Lower leg skin (tissue), 4 donors: Measurements from ENCODE around the gene HOXD13. TPM values are rescaled to one million over a fixed set of nuclear protein-coding genes. Genes with fewer than 3 reads are reported as not detected.

Source experiments
- DNase-seq, 2 donors: peaks; one replicate each; pipeline ENCODE4 v3.0.0-alpha.2; 2019; ENCODE audit warnings: low spot score in 2 of 2
- H3K4me3 ChIP-seq: fragments of 200-600 bp; sonication (generic); 2 replicates; pipeline ENCODE4 v1.5.1; 2017; ENCODE audit warnings: mild to moderate bottlenecking, low read depth; ENCODE audit not compliant: poor library complexity, severe bottlenecking
- POLR2A ChIP-seq, 2 donors: fragments of 450-650 bp; IDR thresholded peaks; one replicate each; pipeline ENCODE4 v1.6.1; 2016 to 2017; ENCODE audit warnings: antibody characterized with exemption in 2 of 2, mild to moderate bottlenecking in 1 of 2, moderate library complexity in 1 of 2
- WGBS, 2 donors: methylation state at CpG; one replicate each; pipeline ENCODE4 v1.1.5; 2018; 5-methylcytosine and 5-hydroxymethylcytosine counted together
- intact Hi-C: fragments of 100-400 bp; cut with DNase I; formaldehyde crosslinking; loops from one replicate; pipeline ENCODE4 v1.15.0; 2023; ENCODE audit warnings: low total_unique reads
- total RNA-seq, 4 donors: library from RNA; depleted of rRNA; stranded (reverse); fragments of >200 nt; gene quantifications; one replicate each; pipeline ENCODE4 v1.1.0, GENCODE V29; 2016
- TF ChIP-seq, protein P1 (sequence below), 3 donors: fragments of 450-650 bp; IDR thresholded peaks; one replicate each; pipeline ENCODE4 v1.5.1; 2016; ENCODE audit warnings: antibody characterized with exemption in 3 of 3, mild to moderate bottlenecking in 3 of 3, moderate library complexity in 2 of 3

HOXD13 gene
- total RNA-seq, 4 donors from 2014 or later, result 0.10 TPM; not detected in 3

DNA sequence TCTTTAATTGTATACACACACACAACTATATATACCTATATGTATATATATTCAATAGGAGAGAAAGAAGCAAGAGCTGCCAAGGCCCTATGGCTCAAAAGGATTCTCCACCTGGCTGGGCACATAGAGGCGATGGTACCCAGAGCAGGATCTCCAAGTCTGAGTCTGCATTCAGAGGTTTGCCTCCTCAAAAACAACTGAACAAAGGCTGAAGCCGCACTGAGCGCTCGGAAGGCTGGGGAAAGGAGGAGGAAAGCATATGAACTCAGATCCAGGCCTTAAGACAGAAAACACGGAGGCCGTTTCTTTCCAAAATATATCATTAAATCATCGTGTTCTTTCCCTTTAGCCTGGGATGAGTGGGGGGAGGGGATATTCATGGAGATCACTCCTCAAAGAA lies 10.7 kb downstream of the HOXD13 start:
- H3K4me3 ChIP-seq, result no peak overlapping the region
- WGBS, 2 donors, result 60 to 63% methylated on average over 7 of the region's 7 CpGs
- peak in 1 of 2 donors; percentile 21 for DNase-seq
- TF ChIP-seq, protein P1, sequence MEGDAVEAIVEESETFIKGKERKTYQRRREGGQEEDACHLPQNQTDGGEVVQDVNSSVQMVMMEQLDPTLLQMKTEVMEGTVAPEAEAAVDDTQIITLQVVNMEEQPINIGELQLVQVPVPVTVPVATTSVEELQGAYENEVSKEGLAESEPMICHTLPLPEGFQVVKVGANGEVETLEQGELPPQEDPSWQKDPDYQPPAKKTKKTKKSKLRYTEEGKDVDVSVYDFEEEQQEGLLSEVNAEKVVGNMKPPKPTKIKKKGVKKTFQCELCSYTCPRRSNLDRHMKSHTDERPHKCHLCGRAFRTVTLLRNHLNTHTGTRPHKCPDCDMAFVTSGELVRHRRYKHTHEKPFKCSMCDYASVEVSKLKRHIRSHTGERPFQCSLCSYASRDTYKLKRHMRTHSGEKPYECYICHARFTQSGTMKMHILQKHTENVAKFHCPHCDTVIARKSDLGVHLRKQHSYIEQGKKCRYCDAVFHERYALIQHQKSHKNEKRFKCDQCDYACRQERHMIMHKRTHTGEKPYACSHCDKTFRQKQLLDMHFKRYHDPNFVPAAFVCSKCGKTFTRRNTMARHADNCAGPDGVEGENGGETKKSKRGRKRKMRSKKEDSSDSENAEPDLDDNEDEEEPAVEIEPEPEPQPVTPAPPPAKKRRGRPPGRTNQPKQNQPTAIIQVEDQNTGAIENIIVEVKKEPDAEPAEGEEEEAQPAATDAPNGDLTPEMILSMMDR (IDR thresholded peaks at IDR 0.05), result no peak
- no peak for TF ChIP-seq POLR2A (IDR thresholded peaks at IDR 0.05)
- intact Hi-C loops, result no loop called here

DNA sequence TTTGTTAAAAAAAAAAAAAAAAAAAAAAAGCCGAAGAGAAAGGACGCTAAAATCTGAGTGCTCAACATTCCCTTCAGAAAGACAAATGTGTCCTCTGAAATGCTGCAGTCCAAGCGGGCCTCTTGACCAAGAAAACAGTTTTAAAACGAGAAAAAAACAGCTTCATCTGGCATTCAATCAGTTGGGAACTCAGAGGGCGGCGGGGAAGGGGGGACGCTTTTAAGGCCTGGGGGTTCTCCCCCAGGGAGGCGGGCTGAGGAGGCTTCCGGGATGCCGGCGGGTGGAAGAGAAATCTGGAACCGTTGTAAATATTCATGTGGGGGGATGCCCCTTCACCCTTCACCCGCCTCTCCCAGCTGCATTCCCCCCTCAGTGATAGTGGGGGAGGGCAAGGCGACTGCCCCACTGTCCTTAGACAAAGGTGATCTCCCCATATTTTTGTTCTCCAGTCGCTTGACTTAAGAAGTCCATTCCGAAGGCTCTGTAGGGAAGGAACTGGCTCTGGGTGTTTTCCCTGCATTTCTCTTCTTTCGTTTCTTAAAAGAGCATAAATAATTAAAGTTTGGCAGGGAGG lies 11.3 kb downstream of the HOXD13 start:
- peak in 1 of 2 donors; percentile 77 for DNase-seq
- WGBS, 2 donors, result 26 to 34% methylated on average over 17 of the region's 17 CpGs
- no peak overlapping the region for H3K4me3 ChIP-seq
- TF ChIP-seq POLR2A (IDR thresholded peaks at IDR 0.05), result no peak
- TF ChIP-seq, protein P1 (IDR thresholded peaks at IDR 0.05), result no peak
- intact Hi-C loops, result no loop called here

DNA sequence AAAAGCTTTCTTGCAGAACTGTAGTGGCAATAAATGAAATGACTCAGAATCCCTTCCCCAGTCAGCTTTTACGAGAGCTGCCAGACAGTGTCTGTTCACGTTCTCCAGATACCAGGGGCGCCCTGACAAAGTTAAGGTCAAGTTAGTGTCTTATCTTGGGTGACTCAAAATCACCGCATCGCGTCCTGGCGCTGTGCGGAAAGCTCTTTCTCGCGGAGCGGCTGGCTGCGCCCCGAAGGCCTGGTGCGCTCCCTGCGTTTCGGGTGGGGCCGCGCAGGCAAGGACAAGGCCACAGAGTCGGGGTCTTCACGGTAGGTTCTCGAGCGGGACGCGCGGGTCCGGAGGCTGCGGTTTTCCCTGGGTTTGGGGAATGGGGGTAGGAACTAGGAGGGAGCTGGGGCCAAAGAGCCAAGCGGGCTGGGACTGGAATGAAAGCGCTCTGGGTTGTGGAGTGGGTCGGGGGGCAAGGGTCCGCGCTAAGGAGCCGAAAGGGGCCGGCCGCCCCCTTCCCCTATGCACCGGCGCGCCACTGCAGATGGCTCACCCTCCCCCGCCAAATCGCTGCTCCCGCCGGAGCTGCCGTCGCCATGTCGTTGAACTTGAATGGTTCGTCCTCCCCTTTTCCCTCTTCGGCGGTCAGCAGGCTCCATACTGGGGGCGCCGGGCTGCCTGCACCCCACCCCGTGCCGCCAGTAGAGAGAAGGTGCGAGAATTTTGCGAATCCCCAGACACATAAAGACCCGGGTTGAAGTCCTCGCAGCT lies 12.0 kb downstream of the HOXD13 start:
- no peak overlapping the region for H3K4me3 ChIP-seq
- WGBS, 2 donors, result 5 to 11% methylated on average over 41 to 51 of the region's 56 CpGs
- peak in 1 of 2 donors; percentile 80 for DNase-seq
- intact Hi-C loops, result loop anchor here (5.0 kb wide), 1 partner anchor 1293 kb away; no protein-coding TSS in a partner anchor
- TF ChIP-seq, protein P1 (IDR thresholded peaks at IDR 0.05), result no peak
- no peak for TF ChIP-seq POLR2A (IDR thresholded peaks at IDR 0.05)

DNA sequence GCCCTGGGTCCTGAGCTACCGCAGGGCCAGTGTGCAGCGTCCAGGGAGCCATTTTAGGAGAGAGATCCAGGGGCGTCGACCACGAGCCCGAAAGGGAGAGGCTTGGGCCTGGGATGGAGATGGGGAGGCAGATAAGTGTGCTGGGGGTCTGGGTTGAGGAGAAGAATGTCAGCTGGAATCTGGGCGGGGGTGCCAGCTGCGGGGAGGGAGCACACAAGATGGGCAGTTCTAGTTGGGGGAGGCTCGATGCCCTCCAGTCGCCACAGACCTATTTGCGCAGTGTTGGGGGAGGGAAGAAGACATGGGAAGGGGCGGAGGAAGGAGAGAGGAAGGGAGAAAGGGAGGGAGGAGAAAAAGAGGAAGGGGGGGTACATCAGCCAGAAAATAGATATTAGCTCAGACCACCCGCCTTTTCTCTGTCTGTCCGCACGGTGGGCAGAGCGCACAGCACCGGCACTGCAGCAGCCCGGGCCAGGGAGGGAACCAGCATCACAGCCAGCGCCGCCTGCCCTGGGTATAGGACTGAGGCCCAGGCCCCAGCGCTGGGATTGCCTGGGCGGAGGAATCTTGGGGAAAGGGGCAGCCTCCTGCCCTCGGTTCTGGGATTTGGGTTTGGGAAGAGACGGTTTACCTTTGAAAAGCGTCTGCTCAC lies 12.7 kb downstream of the HOXD13 start:
- intact Hi-C loops, result loop anchor here (5.0 kb wide), 1 partner anchor 1292 kb away; no protein-coding TSS in a partner anchor
- WGBS, 2 donors, result 26 to 28% methylated on average over 25 of the region's 25 CpGs
- peak in 1 of 2 donors; percentile 67 for DNase-seq
- H3K4me3 ChIP-seq, result no peak overlapping the region
- TF ChIP-seq POLR2A (IDR thresholded peaks at IDR 0.05), result no peak
- TF ChIP-seq, protein P1 (IDR thresholded peaks at IDR 0.05), result no peak

DNA sequence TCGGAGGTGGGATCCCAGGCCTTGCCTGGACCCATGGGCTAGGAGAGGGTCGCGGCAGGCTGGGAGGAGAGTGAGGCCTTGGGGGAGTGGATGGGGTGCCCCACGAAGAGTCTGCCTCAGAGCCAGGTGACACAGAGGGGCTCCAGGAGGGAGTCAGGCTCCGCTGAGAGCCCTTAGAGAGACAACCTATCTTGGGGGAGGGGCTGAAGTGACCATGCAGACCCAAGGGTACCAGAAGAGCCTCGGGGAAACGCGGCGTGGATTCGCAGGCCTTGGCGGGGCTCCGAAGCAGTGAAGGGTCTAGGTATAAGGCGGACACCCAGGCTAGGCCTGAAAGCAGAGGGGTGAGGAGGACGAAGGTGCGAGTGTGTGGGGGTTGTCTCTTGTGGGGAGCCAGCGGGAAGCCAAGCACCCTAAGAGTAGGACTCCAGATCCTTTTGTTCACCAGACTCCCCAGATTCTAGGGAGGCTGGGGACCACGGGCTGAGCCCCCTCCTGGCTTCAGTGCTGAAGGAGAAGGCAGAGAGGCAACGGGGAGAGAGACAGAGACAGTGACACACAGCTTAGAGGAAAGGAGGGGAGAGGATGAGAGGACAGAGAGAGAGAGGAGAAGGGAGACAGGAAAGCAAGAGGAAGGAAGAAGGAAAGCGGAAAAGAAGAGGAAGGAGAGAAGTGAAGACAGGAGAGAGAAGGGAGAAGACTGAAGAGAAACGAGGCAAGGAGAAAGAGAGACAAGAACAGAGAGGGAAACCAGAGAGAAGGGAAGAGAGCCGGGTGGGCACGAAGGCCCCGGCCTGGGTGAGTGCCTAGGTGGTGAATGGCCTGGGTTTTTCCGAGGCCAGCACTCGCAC lies 13.4 kb downstream of the HOXD13 start:
- peak in 1 of 2 donors; percentile 67 for DNase-seq
- 33 to 39% methylated on average over 25 of the region's 25 CpGs for WGBS, 2 donors
- H3K4me3 ChIP-seq, result no peak overlapping the region
- intact Hi-C loops, result loop anchor here (5.0 kb wide), 1 partner anchor 1291 kb away; no protein-coding TSS in a partner anchor
- no peak for TF ChIP-seq POLR2A (IDR thresholded peaks at IDR 0.05)
- TF ChIP-seq, protein P1 (IDR thresholded peaks at IDR 0.05), result no peak
